Panc1 (cell line): ENCODE results near the gene PCMTD2. TPM values are rescaled to one million over a fixed set of nuclear protein-coding genes. Genes with fewer than 3 reads are reported as not detected.

Experiments used
- total RNA-seq: library from RNA; stranded (reverse); gene quantifications from one replicate; pipeline ENCODE4 v1.2.1, GENCODE V29; 2021; ENCODE audit not compliant: unreplicated experiment

PCMTD2 gene
- total RNA-seq, 1 experiment from 2014 or later, result 35.0 TPM

Other genes starting within 250 kb of the PCMTD2 start
- gene C20orf204, start 219.6 kb upstream of the PCMTD2 start, total RNA-seq, result 1.9 TPM
- gene SOX18, start 206.1 kb upstream of the PCMTD2 start, total RNA-seq, result 18.7 TPM
- gene TCEA2, start 192.6 kb upstream of the PCMTD2 start, total RNA-seq, result 38.5 TPM
- 32.0 TPM for gene RGS19, start 176.2 kb upstream of the PCMTD2 start, total RNA-seq
- gene OPRL1, start 175.7 kb upstream of the PCMTD2 start, total RNA-seq, result 3.9 TPM
- gene LKAAEAR1, start 171.3 kb upstream of the PCMTD2 start, total RNA-seq, result 0.67 TPM
- gene NPBWR2, start 148.2 kb upstream of the PCMTD2 start, total RNA-seq, result not detected
- 0.41 TPM for gene MYT1, start 91.3 kb upstream of the PCMTD2 start, total RNA-seq